SH-SY5Y (cell line): Measurements from ENCODE around the gene KRT32.

ENCODE experiments used
- GATA2 ChIP-seq: IDR thresholded peaks from 2 replicates; pipeline ENCODE4 v1.6.1; 2011; ENCODE audit warnings: mild to moderate bottlenecking, low read depth, low read length
- GATA3 ChIP-seq: IDR thresholded peaks from 2 replicates; pipeline ENCODE4 v1.6.1; 2011; ENCODE audit warnings: low read depth, mild to moderate bottlenecking, low read length, moderate library complexity

The KRT32 gene

GRCh38 chr17:41503202-41503601 is 36.0 kb upstream of the KRT32 start:
- TF ChIP-seq GATA3 (no peak), GATA2 (no peak)

DNA sequence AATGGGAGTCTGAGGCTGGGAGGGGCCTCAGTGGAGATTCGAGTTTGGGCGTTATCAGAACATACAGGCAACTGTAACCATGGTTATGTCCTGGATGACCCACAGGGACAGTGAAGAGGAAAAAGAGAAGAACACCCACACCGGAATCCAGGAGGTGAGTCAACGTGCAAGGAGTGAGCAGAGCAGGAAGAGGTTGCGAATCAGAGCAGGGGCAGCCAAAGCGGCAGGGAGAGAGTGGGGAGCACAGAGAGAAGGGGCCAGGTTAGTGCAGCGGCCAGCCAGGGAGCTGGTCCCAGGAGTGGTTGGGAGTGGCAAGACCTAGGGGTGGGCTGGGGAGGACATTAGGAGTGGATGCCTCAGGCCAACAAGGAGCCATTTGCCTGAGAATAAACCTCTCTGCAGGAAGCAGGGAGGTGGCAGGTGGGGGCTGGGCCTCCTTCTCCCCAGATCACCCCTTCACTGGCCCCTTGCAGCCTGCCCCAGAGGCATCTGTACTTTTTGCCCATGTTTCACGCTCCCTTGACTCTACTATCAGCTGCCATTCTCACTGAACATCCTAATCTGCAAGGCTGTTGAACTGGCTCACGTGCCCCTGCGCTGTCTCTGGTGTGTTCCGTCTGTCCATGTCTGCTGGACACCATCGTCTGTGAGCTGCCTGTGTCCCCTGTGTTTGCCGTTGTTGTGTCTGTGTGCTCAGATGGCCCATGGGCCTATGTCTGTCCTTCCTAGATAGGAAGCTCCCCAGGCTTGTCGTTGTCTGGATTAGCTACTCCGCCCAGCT is 33.1 kb upstream of the KRT32 start:
- TF ChIP-seq GATA3 (no peak), GATA2 (no peak)

DNA sequence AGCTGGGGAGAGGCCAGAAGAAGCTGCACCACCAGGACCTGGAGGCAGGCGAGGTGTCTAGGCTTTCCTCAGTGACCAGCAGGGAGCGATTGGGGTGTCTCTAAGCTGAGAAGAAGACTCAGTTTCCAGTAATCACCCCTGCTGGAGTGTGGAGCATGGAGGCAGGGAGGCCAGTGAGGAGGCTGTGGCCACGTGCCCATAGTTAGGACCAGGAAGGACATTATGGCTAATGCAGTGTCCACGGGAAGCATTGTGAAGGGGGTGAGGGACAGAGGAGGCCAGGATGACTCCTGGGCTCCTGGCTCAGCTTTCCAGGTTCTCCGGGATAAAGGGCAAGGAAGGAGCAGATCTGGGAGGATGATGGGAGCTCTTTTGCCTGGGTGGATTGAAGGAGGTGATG is 32.5 kb upstream of the KRT32 start:
- no peak for TF ChIP-seq GATA2
- no peak for TF ChIP-seq GATA3

DNA sequence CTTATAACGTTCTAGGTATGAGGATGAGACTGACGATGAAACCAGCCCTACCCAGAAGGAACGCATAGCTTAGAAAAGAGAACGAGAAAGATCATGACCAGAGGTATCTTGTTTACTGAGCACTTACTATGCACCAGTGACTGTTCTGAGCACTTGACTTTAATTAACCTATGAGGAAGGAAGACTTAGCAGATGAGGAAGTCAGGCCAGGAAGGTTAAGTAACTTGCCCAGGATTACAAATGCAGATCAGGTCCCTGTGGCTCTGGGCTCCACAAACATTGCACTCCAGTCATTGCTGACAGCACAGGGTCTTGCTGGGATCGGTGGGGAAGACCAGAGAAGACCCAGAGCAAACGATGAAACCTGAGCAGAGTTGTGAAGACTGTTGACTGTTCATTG is 31.1 kb upstream of the KRT32 start:
- TF ChIP-seq GATA3 (no peak), GATA2 (no peak)

DNA sequence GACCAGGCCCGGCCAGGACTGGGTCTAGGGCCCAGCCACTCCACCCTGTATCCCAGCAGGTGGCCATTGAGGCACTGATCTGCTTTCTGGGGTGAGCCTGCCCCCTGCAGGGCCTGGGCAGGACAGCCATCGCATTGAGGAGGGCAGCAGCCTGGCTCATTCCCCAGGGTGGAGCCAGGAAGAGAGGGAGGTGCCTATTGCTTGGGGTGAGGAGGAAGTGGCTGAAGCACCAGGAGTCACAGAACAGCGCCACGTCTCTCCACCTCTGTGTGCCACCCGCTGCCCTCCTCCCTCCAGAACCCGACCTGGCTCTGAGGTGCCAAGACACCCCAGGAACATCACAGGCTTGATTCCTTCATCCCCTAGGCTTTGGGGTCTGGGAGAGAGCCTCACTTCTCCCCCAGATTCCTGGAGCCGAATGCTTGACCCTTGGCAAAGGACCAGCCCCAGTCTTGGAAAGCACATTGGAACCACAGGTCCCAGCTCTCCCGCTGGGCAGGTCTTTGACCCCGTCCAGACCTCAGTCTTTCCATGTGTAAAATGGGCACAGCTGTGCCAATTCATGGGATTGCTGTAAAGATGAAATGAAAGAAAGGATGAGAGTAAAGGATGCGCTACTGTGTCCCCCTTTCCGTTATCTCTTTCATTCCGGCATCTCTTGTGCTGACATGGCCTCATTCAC is 29.8 kb upstream of the KRT32 start:
- TF ChIP-seq GATA3 (no peak), GATA2 (no peak)

DNA sequence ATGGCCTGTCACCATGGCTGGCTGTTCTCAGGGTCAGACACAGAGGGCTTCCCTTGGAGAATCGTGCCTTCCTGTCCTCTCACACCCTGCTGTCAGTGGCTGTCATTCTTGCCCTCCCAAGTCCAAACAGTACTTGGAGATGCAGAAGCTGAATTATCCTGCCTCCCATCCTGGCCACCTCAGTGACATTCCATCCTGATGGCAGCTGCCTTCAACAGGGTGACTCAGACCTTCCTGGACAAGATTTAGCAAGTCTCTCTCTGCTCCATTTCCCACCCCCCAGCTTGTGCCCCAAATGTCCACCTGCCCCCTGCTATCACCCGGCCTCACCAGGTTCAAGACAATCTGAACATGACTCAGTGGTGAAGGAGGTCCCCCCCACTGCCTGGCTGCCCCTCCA is 27.3 kb upstream of the KRT32 start:
- no peak for TF ChIP-seq GATA3
- TF ChIP-seq GATA2: no peak

GRCh38 chr17:41492771-41493170 is 25.6 kb upstream of the KRT32 start:
- TF ChIP-seq GATA2 (no peak), GATA3 (no peak)

DNA sequence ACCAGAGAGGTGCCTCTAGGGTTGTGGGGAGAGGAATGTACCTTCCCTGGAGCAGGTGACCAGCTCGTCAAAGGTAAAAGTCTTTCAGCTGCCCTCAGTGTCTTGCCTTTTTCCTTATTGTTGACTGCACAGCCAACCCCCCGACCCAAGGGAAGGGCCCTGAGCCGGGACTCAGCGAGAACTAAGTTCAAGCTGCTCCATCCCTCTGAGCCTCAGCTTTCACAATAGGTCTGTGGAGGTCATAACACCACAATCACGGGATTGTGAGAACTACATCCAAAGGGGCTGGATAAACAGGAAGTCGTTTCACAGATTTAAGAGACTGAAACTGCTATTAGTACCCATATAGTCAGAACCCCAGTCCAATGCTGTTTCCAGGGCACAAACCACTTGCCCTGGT is 25.2 kb upstream of the KRT32 start:
- TF ChIP-seq GATA3 (no peak), GATA2 (no peak)

DNA sequence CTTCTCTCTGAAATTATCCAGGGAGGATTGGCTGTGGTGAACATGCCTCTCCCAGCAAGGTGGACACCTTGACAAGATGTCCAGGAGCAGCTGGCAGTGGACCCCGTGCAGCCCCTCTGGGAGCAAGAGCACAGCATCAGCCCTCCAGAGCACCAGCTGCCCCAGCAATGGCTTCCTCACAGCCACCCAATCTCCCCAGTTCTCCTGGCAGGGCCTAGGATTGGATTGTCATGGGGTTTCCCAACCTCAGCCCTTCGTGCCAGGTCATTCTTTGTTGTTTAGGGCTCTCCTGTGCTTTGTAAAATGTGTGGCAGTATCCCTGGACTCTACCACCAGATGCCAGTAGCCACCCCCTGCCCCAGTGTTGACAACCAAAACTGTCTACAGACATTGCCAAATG is 24.3 kb upstream of the KRT32 start:
- TF ChIP-seq GATA2 (no peak), GATA3 (no peak)

DNA sequence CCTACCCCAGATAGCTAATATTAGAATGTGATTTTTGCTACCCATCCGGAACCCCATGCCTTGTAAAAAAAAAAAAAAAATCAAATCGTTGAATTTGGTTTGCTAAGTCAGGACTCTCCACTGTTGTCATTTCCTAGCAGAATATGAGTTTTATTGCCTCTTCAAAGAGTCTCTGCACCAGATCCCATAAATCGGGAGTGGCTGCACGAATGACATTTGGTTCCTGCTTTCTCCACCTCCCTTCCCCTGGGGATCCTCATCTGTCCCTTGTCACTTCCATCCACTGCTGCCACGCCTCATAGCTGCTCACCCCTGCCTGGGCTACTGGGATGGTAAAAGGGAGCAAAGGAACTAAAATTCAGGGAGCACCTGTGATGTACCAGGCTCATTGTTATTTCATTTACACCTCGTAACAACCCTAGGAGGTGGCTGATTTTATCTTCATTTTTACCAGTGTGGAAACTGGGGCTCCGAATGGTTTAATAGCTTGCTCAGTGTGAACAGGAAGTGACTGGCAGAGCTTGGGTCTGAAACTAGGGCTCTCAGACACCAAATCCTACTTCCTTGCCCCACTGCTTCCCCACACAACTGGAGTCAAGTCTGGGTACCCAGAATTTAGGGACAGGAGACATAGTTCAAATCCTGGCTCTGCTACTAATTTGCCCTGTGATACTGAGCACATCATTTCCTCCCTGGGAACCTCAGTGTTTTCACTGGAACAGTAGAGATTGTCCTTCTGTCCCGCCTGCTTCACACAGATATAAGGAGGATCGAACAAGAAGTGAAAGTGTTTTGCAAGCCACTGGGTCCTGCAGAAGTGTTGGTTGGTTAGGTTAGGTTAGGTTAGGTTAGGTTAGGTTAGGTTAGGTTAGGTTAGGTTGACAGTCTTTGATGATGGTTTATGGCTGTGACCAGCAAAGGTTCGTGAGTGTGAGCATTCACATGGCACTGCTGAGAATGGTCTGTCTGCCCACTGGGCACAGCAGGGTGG is 23.1 kb upstream of the KRT32 start:
- no peak for TF ChIP-seq GATA3
- TF ChIP-seq GATA2: no peak

- TF ChIP-seq GATA3 (no peak), GATA2 (no peak)
These were observed 22.3 kb upstream of the KRT32 start, which contains the start of gene KRT36 for GRCh38 chr17:41489531-41489930. Gene KRT36 (minus strand): TSS chr17:41489910. CDS start chr17:41489864, 46 bp downstream.

DNA sequence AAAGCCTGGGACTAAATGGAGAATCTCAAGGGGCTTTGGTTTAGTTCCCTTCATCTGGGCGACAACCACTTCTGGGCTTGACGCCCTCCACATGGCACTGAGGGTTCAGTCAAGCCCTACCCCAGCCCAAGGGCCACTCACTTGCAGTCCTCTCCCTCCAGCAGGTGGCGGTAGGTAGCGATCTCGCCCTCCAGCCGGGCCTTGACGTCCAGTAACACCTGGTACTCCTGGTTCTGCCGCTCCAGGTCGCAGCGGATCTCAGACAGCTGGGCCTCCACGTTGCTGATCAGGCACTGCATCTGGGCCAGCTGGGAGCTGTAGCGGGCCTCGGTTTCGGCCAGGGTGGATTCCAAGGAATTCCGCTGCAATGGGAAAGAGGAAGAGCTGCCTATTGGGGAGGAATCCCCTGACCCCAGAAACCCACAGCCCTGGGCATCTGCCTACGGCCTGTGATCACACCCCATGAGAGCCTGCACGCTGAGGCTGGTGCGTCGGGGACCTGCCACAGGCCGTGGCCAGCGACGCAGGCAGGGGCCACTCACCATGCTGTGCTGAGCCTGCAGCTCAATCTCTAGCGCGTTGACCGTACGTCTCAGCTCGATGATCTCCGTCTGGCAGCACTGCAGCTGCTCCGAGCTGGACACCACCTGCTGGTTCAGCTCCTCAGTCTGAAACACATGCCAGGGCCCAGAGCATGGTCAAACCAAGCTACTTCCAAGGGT is 19.8 kb upstream of the KRT32 start:
- TF ChIP-seq GATA2 (no peak), GATA3 (no peak)

DNA sequence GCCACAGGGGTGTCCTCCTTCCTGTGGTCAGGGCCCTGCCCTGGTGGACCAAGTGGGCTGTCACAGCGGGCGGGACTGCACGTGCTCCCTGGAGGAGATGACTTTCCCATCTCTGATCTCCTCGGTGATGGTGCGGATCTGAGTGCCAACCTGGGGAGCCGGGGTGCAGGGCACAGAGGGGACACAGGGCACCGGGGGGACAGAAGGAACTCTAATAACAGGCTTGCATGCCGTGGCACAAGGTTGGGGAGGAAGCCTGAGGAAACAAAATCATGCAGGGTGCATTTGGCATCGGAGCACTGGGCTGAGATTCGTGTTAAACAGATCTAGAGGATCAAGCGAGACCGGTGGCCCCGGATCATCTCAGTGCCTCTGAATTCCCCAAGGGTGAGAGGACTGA is 19.1 kb upstream of the KRT32 start:
- no peak for TF ChIP-seq GATA3
- no peak for TF ChIP-seq GATA2
